Activated B cell treated with CpG ODN at 0.5 μM for 24 hours (primary cell): ENCODE results near the gene PPP2R3A. TPM values are rescaled to one million over a fixed set of nuclear protein-coding genes. Genes with fewer than 3 reads are reported as not detected.

Source experiments
- ATAC-seq: fragments of 200-7000 bp; cut with Tn5 transposase; one replicate; pipeline ENCODE4 v1.10.0; 2021; ENCODE audit warnings: low read depth, mild to moderate bottlenecking, moderate library complexity
- CTCF ChIA-PET: fragments of 350-600 bp; sonication (Branson Sonifier 250); formaldehyde crosslinking; loops from one replicate; lab custom pipeline; 2021; ENCODE audit warnings: antibody characterized with exemption; lab: Charles Lee
- POLR2A ChIA-PET: fragments of 350-600 bp; sonication (Branson Sonifier 250); formaldehyde crosslinking; loops from one replicate; lab custom pipeline; 2021; ENCODE audit warnings: antibody characterized with exemption; lab: Charles Lee
- DNase-seq: peaks from one replicate; pipeline ENCODE4 v3.0.0; 2022
- H3K27ac Mint-ChIP-seq: one replicate; pipeline ENCODE4 v1.8.0; 2020; ENCODE audit warnings: mixed read lengths
- H3K27me3 Mint-ChIP-seq: one replicate; pipeline ENCODE4 v1.8.0; 2021; ENCODE audit warnings: mixed read lengths
- H3K36me3 Mint-ChIP-seq: one replicate; pipeline ENCODE4 v1.8.0; 2021; ENCODE audit warnings: low read depth, mixed read lengths
- H3K4me1 Mint-ChIP-seq: one replicate; pipeline ENCODE4 v1.8.0; 2021; ENCODE audit warnings: mixed read lengths
- H3K4me3 Mint-ChIP-seq: one replicate; pipeline ENCODE4 v1.8.0; 2020; ENCODE audit warnings: mild to moderate bottlenecking, mixed read lengths
- H3K9me3 Mint-ChIP-seq: one replicate; pipeline ENCODE4 v1.8.0; 2020; ENCODE audit warnings: mixed read lengths
- CTCF ChIP-seq: fragments of 200-600 bp; IDR thresholded peaks from one replicate; pipeline ENCODE4 v1.8.0; 2022; ENCODE audit warnings: antibody characterized with exemption, mild to moderate bottlenecking
- intact Hi-C: fragments of 100-400 bp; cut with micrococcal nuclease; formaldehyde crosslinking; loops from one replicate; pipeline ENCODE4 v1.15.1; 2024
- total RNA-seq: library from RNA; stranded (reverse); gene quantifications from 2 replicates; pipeline ENCODE4 v1.2.3, GENCODE V29; 2022

PPP2R3A gene
- total RNA-seq, 1 donor from 2014 or later, result 0.11 TPM

- intact Hi-C loops, result loop anchor here (1.0 to 5.0 kb wide), 8 partner anchors 44 to 1990 kb away; partner anchors contain the start of genes ARMC8, CEP63, NCK1 and PCCB
- Mint-ChIP-seq H3K36me3 (peaks cover 41% of the 10 kb centered on the region), H3K9me3 (no peaks in the 10 kb centered on the region), H3K4me3 (peak overlapping the region; percentile 99), H3K4me1 (peaks cover 47% of the 10 kb centered on the region), H3K27ac (peak overlapping the region; percentile 94), H3K27me3 (no peaks in the 10 kb centered on the region)
- ChIA-PET POLR2A (interaction anchor here (0.6 to 5.4 kb wide), 25 partner anchors 12 to 1978 kb away, joined by 3 to 135 read pairs (median 5); partner anchors contain the start of genes ANAPC13, CEP63, NCK1 and PCCB), CTCF (interaction anchor here (0.6 to 1.8 kb wide), 4 partner anchors 118 to 817 kb away, joined by 3 to 17 read pairs (median 4); partner anchors contain the start of gene STAG1)
- DNase-seq, result peak; percentile 95
- ATAC-seq, result peak; percentile 75
- TF ChIP-seq CTCF, result no peak
Observed at GRCh38 chr3:136196401-136197158, 231.1 kb downstream of the PPP2R3A start.

DNA sequence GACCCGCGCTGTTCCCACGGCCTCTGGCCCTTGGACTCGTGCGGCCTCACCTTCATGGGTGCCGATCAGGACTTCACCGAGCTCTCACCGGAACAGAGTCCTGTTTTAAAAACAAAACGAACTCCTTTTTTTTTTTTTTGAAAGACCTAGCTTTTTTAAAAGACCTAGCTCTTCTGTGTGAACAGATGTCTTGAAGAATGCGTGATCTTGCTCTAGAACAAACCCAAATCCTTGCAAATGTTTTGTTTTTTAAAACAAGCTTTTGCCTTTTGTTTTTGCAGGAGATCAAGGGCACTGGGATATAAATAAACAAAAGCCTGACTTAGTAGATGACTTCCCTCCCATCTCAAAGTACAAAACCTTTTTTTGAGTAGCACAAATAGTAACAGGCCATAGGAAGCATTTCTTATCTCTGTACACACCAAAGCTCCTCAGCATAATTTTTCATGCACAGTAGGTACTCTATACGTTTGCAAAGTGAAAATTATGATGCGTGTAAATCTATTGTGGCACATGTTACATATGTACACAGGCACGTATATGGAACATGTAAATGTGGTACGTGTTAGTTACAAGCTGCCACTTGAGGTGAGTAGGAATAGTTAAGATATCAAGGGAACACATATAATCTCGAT, 231.7 kb downstream of the PPP2R3A start:
- Mint-ChIP-seq H3K4me3 (peak overlapping the region; percentile 99), H3K9me3 (no peaks in the 10 kb centered on the region), H3K27me3 (no peaks in the 10 kb centered on the region), H3K4me1 (peaks cover 40% of the 10 kb centered on the region), H3K36me3 (peaks cover 34% of the 10 kb centered on the region), H3K27ac (peak overlapping the region; percentile 94)
- DNase-seq (no peak), ATAC-seq (no peak)
- CTCF ChIA-PET, result interaction anchor here (1.3 to 1.8 kb wide), 2 partner anchors 53 to 555 kb away, joined by 9 to 17 read pairs; partner anchors contain the start of genes PCCB and STAG1
- POLR2A ChIA-PET, result interaction anchor here (0.6 to 5.4 kb wide), 12 partner anchors 12 to 1991 kb away, joined by 3 to 135 read pairs (median 7); partner anchors contain the start of genes ANAPC13, CEP63, NCK1 and PCCB
- no peak for TF ChIP-seq CTCF
- intact Hi-C loops, result loop anchor here (2.0 to 5.0 kb wide), 4 partner anchors 44 to 1990 kb away; partner anchors contain the start of gene ARMC8

Other genes starting within 250 kb of the PPP2R3A start
- gene MSL2, start 230.6 kb downstream of the PPP2R3A start, total RNA-seq, result 58.0 and 59.4 TPM in 2 replicates